HEK293 (cell line): ENCODE results near the gene PRKCA.

Experiments used
- ZNF121 ChIP-seq: fragments of 450-650 bp; formaldehyde crosslinking; IDR thresholded peaks from 2 replicates; pipeline ENCODE4 v1.5.1; 2016; ENCODE audit warnings: missing biosample characterization, missing genetic modification characterization
- ZNF138 ChIP-seq: fragments of 450-650 bp; formaldehyde crosslinking; IDR thresholded peaks from 2 replicates; pipeline ENCODE4 v1.5.1; 2016; ENCODE audit warnings: missing biosample characterization, missing genetic modification characterization, borderline replicate concordance
- ZNF157 ChIP-seq: fragments of 450-650 bp; formaldehyde crosslinking; IDR thresholded peaks from 2 replicates; pipeline ENCODE4 v1.5.1; 2016; ENCODE audit warnings: missing biosample characterization, missing genetic modification characterization
- ZNF175 ChIP-seq: fragments of 450-650 bp; formaldehyde crosslinking; IDR thresholded peaks from 2 replicates; pipeline ENCODE4 v1.5.1; 2016; ENCODE audit warnings: missing biosample characterization, missing genetic modification characterization
- ZNF214 ChIP-seq: fragments of 450-650 bp; formaldehyde crosslinking; IDR thresholded peaks from 2 replicates; pipeline ENCODE4 v1.5.1; 2017; ENCODE audit warnings: missing biosample characterization, mild to moderate bottlenecking, missing genetic modification characterization, borderline replicate concordance
- ZNF24 ChIP-seq: fragments of 450-650 bp; formaldehyde crosslinking; IDR thresholded peaks from 2 replicates; pipeline ENCODE4 v1.5.1; 2016; ENCODE audit warnings: missing biosample characterization, missing genetic modification characterization
- TF ChIP-seq, protein P1 (sequence below): fragments of 450-650 bp; formaldehyde crosslinking; IDR thresholded peaks from 2 replicates; pipeline ENCODE4 v1.5.1; 2016; ENCODE audit warnings: missing biosample characterization, missing genetic modification characterization

DNA sequence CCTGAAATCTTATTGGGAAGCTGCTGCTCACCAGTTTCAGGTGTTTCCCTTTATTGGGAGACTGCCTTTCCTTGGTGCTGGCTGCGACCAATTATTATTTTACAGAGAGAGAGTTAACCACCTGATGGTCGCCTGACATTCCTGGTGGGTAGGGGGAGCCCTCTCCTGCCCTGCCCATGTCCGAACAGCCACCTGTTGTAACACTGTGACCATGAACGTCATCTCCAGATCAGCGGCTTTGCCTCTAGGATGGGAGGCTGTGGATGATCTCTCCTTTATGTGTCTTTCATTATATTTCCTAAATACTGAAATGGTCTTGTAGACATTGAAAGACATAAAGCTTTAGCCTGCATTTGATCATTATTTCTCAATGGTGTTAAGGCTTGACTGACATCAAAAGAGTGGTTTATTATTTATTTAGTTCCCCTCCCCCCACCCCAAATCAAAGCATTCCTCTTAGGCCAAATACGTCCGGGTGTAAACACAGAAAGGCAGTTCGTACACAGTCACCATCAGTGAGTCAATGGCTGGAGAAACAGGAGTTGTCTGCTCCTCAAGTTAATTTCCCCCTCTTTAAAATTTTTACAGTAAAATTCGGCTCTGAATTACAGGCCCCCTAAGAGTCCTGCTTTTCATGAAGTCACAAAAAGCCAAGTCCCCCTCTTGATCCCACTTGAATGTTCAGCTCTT is 474.7 kb downstream of the PRKCA start:
- TF ChIP-seq, protein P1, sequence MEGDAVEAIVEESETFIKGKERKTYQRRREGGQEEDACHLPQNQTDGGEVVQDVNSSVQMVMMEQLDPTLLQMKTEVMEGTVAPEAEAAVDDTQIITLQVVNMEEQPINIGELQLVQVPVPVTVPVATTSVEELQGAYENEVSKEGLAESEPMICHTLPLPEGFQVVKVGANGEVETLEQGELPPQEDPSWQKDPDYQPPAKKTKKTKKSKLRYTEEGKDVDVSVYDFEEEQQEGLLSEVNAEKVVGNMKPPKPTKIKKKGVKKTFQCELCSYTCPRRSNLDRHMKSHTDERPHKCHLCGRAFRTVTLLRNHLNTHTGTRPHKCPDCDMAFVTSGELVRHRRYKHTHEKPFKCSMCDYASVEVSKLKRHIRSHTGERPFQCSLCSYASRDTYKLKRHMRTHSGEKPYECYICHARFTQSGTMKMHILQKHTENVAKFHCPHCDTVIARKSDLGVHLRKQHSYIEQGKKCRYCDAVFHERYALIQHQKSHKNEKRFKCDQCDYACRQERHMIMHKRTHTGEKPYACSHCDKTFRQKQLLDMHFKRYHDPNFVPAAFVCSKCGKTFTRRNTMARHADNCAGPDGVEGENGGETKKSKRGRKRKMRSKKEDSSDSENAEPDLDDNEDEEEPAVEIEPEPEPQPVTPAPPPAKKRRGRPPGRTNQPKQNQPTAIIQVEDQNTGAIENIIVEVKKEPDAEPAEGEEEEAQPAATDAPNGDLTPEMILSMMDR (tag by site-specific recombination), result no peak
- no peak for TF ChIP-seq ZNF214 (tag by site-specific recombination)
- TF ChIP-seq ZNF121 (tag by site-specific recombination), result no peak
- TF ChIP-seq ZNF24 (tag by site-specific recombination), result no peak
- TF ChIP-seq ZNF138, result no peak
- no peak for TF ChIP-seq ZNF175
- no peak for TF ChIP-seq ZNF157 (tag by site-specific recombination)
